MG63 (cell line): ENCODE measurements around the gene CMPK2. TPM values are rescaled to one million over a fixed set of nuclear protein-coding genes. Genes with fewer than 3 reads are reported as not detected.

Source experiments
- DNase-seq: peaks from one replicate; pipeline ENCODE4 v3.0.0-alpha.2; 2020
- H3K27me3 ChIP-seq: fragments of 250-450 bp; sonication (Bioruptor Pico); 2 replicates; pipeline ENCODE4 v1.5.1; 2020; ENCODE audit warnings: mild to moderate bottlenecking, moderate library complexity
- H3K36me3 ChIP-seq: fragments of 250-450 bp; sonication (Bioruptor Pico); 2 replicates; pipeline ENCODE4 v1.5.1; 2020; ENCODE audit warnings: mild to moderate bottlenecking, moderate library complexity
- H3K4me3 ChIP-seq: fragments of 250-450 bp; sonication (Bioruptor Pico); 2 replicates; pipeline ENCODE4 v1.5.1; 2020; ENCODE audit warnings: mild to moderate bottlenecking, moderate library complexity
- H3K9me3 ChIP-seq: fragments of 250-450 bp; sonication (Bioruptor Pico); 2 replicates; pipeline ENCODE4 v1.5.1; 2020; ENCODE audit warnings: mild to moderate bottlenecking, moderate library complexity
- total RNA-seq: library from RNA; depleted of rRNA; stranded (reverse); fragments of >200 nt; shearing (Covaris generic); gene quantifications from 2 replicates; pipeline ENCODE4 v1.2.3, GENCODE V29; 2014; ENCODE audit warnings: low replicate concordance; rRNA removed

CMPK2 gene
- total RNA-seq, 1 experiment from 2014 or later: 6.6 TPM

GRCh38 chr2:6806604-6807003 is 59.1 kb downstream of the CMPK2 start:
- H3K4me3 ChIP-seq: no peak overlapping the region
- no peaks in the 10 kb centered on the region for H3K27me3 ChIP-seq
- no peak for DNase-seq
- no peaks in the 10 kb centered on the region for H3K9me3 ChIP-seq
- no peaks in the 10 kb centered on the region for H3K36me3 ChIP-seq

- DNase-seq: no peak
- H3K9me3 ChIP-seq: no peaks in the 10 kb centered on the region
- H3K4me3 ChIP-seq: no peak overlapping the region
- H3K36me3 ChIP-seq: no peaks in the 10 kb centered on the region
- H3K27me3 ChIP-seq: no peaks in the 10 kb centered on the region
Measured at GRCh38 chr2:6800553-6800952, 65.2 kb downstream of the CMPK2 start.

Other genes starting within 250 kb of the CMPK2 start
- 1.2 and 6.9 TPM in 2 replicates for gene RSAD2, start 11.9 kb upstream of the CMPK2 start, total RNA-seq
- gene RNF144A, start 51.5 kb upstream of the CMPK2 start, total RNA-seq: 1.1 and 4.6 TPM in 2 replicates